Measurements from ENCODE around the gene SIN3B. TPM values are rescaled to one million over a fixed set of nuclear protein-coding genes. Genes with fewer than 3 reads are reported as not detected.
A peak's percentile ranks its signal among the peaks of the same experiment; 100 is the strongest.

The SIN3B gene
- polyA plus RNA-seq, 1 donor from 2014 or later: 11.8 TPM

DNA sequence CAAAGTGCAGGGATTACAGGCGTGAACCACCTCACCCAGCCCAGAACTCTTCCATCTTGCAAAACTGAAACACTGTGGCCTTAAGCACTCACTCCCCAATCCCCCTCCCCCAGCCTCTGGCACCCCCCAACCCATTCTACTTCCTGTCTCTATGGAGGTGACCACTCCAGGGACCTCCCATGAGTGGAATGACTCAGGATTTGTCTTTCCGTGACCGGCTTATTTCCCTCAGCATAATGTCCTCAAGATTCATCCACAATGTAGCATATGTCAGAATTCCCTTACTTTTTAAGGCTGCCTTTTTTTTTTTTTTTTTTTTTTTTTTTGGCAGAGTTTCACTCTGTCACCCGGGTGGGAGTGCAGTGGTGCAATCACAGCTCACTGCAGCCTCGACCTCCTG, 56.0 kb downstream of the SIN3B start:
- no peak overlapping the region for H3K27ac Mint-ChIP-seq
- H3K4me3 Mint-ChIP-seq: peak overlapping the region in 1 of 4 donors; percentile 68
- peaks cover 8 to 23% (median 17%) of the 10 kb centered on the region in 3 donors for H3K9me3 Mint-ChIP-seq
- H3K27me3 Mint-ChIP-seq: peaks cover 3% of the 10 kb centered on the region
- H3K36me3 Mint-ChIP-seq: peaks cover 9% of the 10 kb centered on the region
- peaks cover 4 to 10% (median 5%) of the 10 kb centered on the region in 3 donors for H3K4me1 Mint-ChIP-seq

- Mint-ChIP-seq H3K4me1 (peaks cover 9 to 10% (median 9%) of the 10 kb centered on the region in 3 donors), H3K27ac (peak overlapping the region in 1 of 3 donors; percentile 50), H3K27me3 (peaks cover 3% of the 10 kb centered on the region), H3K4me3 (no peak overlapping the region), H3K9me3 (peaks cover 8 to 15% (median 14%) of the 10 kb centered on the region in 3 donors), H3K36me3 (peaks cover 5% of the 10 kb centered on the region)
Measured at GRCh38 chr19:16886305-16886880, 57.2 kb downstream of the SIN3B start.

DNA sequence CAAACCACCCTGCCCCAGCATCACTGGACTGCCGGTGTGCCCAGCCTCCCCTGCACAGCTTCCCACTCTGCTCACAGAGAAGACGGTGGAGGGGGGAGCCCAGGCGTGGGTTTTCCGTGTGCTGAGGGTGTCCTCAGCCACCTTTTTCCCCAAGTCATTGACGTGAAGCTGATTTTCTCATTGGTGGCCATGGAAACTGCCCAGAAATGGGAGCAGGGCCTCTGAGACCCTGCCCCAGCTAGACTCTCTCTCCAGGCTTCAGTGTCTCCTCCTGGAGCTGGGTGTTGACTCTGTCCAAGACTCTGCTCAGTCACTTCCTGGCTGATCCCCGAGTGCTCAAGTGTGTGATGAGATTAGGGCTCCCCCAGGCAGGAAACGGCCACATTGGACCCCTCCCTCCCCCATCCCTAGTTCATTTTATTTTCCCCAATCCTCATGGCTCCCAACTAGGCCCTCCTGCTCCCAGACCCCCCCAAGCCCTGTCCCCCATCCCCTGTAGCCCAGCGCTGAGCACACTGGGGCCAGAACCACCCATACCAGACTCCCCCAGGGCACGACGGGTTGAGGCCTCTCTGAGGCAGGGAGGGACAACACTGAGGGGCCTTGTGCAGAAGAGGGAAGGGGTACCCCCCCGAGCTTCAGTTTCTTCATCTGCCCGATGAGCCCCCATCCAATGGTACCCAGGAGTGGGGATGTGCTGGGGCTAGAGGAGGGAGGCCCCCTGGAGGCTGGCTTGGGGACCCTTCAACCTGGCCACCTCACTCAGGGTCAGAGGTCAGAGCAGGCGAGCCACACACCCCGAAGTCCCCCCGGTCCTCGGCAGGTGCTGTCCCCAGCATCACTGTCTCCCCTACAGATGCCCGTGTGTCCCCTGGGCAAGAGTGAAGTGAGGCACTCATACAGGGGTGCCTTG, 58.4 kb downstream of the SIN3B start:
- peaks cover 3% of the 10 kb centered on the region for H3K27me3 Mint-ChIP-seq
- peaks cover 6 to 15% (median 15%) of the 10 kb centered on the region in 3 donors for H3K4me1 Mint-ChIP-seq
- peaks cover 4 to 7% (median 5%) of the 10 kb centered on the region in 3 donors for H3K9me3 Mint-ChIP-seq
- H3K36me3 Mint-ChIP-seq: peaks cover 3% of the 10 kb centered on the region
- no peak overlapping the region for H3K4me3 Mint-ChIP-seq
- H3K27ac Mint-ChIP-seq: peak overlapping the region in 1 of 3 donors; percentile 50

DNA sequence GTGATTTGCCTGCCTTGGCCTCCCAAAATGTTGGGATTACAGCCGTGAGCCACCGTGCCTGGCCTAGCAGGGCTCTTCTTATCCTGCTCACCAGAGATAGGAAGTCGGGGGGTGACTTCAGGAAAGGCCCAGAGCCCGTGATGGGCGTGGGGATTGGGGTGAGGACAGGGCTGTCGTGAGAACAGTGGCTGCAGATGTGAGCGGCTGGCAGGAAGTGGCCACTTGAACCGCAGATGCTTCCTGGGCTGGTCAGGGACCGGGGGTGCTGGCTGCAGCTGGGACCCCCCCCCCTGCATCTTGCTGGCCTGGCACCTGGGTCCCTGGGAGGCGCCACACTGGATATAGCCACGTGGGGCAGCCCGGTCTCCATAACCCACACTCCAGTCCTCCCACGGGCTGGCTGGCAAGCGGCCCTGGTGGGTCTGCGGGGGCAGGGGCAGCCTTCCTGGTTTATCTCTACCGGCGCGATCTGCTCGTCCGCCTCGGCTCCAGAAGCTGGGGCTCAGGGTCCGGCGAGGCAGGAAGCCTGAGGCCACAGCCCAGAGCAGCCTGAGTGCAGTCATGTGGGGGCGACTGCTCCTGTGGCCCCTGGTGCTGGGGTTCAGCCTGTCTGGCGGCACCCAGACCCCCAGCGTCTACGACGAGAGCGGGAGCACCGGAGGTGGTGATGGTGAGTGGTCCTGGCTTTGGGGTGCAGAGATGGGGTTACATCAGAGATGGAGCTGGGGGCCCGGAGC, 59.6 kb downstream of the SIN3B start, which contains the start of gene F2RL3:
TSS of gene F2RL3 (plus strand) at position 371 of the 737 bp plus-strand sequence. CDS start at position 562, 191 bp downstream.
- Mint-ChIP-seq H3K27me3 (peaks cover 3% of the 10 kb centered on the region), H3K4me1 (peaks cover 15 to 21% (median 21%) of the 10 kb centered on the region in 3 donors), H3K36me3 (no peaks in the 10 kb centered on the region), H3K9me3 (peaks cover 0 to 1% (median 0%) of the 10 kb centered on the region in 3 donors), H3K27ac (peak within 1 kb of the TSS in 1 of 3 donors; percentile 39), H3K4me3 (peak within 1 kb of the TSS in 3 of 4 donors; percentile 30 to 83 (median 75))

DNA sequence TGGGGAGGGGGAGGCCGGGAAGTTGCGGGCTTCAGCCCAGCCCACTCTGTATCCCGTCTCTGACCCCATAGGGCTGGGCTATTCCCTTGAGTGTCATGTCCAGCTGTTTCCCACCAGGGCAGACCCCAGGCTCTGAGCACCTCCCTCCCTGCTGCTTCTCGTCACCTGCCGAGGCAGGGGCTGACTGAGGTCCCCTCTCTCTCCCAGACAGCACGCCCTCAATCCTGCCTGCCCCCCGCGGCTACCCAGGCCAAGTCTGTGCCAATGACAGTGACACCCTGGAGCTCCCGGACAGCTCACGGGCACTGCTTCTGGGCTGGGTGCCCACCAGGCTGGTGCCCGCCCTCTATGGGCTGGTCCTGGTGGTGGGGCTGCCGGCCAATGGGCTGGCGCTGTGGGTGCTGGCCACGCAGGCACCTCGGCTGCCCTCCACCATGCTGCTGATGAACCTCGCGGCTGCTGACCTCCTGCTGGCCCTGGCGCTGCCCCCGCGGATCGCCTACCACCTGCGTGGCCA, 60.2 kb downstream of the SIN3B start:
- no peak overlapping the region for H3K27ac Mint-ChIP-seq
- no peaks in the 10 kb centered on the region for H3K36me3 Mint-ChIP-seq
- H3K4me3 Mint-ChIP-seq: peak overlapping the region in 1 of 4 donors; percentile 75

DNA sequence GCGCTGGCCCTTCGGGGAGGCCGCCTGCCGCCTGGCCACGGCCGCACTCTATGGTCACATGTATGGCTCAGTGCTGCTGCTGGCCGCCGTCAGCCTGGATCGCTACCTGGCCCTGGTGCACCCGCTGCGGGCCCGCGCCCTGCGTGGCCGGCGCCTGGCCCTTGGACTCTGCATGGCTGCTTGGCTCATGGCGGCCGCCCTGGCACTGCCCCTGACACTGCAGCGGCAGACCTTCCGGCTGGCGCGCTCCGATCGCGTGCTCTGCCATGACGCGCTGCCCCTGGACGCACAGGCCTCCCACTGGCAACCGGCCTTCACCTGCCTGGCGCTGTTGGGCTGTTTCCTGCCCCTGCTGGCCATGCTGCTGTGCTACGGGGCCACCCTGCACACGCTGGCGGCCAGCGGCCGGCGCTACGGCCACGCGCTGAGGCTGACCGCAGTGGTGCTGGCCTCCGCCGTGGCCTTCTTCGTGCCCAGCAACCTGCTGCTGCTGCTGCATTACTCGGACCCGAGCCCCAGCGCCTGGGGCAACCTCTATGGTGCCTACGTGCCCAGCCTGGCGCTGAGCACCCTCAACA, 60.8 kb downstream of the SIN3B start:
- Mint-ChIP-seq H3K4me1 (peaks cover 22 to 28% (median 27%) of the 10 kb centered on the region in 3 donors), H3K9me3 (peaks cover 0 to 1% (median 0%) of the 10 kb centered on the region in 3 donors), H3K36me3 (no peaks in the 10 kb centered on the region), H3K27me3 (peaks cover 3% of the 10 kb centered on the region), H3K4me3 (peak overlapping the region in 1 of 4 donors; percentile 27), H3K27ac (no peak overlapping the region)

More for the DNA sequence above, 60.2 kb downstream of the SIN3B start:
- H3K9me3 Mint-ChIP-seq: peaks cover 0 to 1% (median 0%) of the 10 kb centered on the region in 3 donors
- H3K27me3 Mint-ChIP-seq: peaks cover 3% of the 10 kb centered on the region
- H3K4me1 Mint-ChIP-seq: peaks cover 22 to 26% (median 25%) of the 10 kb centered on the region in 3 donors

- H3K27me3 Mint-ChIP-seq: peaks cover 3% of the 10 kb centered on the region
- no peaks in the 10 kb centered on the region for H3K36me3 Mint-ChIP-seq
- peaks cover 22 to 30% (median 29%) of the 10 kb centered on the region in 3 donors for H3K4me1 Mint-ChIP-seq
- H3K4me3 Mint-ChIP-seq: peak overlapping the region in 2 of 4 donors; percentile 53 to 72
- no peaks in the 10 kb centered on the region for H3K9me3 Mint-ChIP-seq
- H3K27ac Mint-ChIP-seq: peak overlapping the region in 1 of 3 donors; percentile 87
Measured at GRCh38 chr19:16890461-16891184, 61.4 kb downstream of the SIN3B start.

GRCh38 chr19:16891696-16892382, 62.6 kb downstream of the SIN3B start:
- no peaks in the 10 kb centered on the region for H3K36me3 Mint-ChIP-seq
- peaks cover 22 to 30% (median 29%) of the 10 kb centered on the region in 3 donors for H3K4me1 Mint-ChIP-seq
- peak overlapping the region in 2 of 3 donors; percentile 53 to 87 for H3K27ac Mint-ChIP-seq
- peaks cover 3% of the 10 kb centered on the region for H3K27me3 Mint-ChIP-seq
- H3K9me3 Mint-ChIP-seq: no peaks in the 10 kb centered on the region
- peak overlapping the region in 2 of 4 donors; percentile 67 to 74 for H3K4me3 Mint-ChIP-seq

GRCh38 chr19:16892436-16892835, 63.2 kb downstream of the SIN3B start:
- Mint-ChIP-seq H3K4me1 (peaks cover 22 to 30% (median 29%) of the 10 kb centered on the region in 3 donors), H3K9me3 (no peaks in the 10 kb centered on the region), H3K27me3 (peaks cover 3% of the 10 kb centered on the region), H3K36me3 (no peaks in the 10 kb centered on the region), H3K4me3 (peak overlapping the region in 1 of 4 donors; percentile 10), H3K27ac (peak overlapping the region in 2 of 3 donors; percentile 64 to 96)

DNA sequence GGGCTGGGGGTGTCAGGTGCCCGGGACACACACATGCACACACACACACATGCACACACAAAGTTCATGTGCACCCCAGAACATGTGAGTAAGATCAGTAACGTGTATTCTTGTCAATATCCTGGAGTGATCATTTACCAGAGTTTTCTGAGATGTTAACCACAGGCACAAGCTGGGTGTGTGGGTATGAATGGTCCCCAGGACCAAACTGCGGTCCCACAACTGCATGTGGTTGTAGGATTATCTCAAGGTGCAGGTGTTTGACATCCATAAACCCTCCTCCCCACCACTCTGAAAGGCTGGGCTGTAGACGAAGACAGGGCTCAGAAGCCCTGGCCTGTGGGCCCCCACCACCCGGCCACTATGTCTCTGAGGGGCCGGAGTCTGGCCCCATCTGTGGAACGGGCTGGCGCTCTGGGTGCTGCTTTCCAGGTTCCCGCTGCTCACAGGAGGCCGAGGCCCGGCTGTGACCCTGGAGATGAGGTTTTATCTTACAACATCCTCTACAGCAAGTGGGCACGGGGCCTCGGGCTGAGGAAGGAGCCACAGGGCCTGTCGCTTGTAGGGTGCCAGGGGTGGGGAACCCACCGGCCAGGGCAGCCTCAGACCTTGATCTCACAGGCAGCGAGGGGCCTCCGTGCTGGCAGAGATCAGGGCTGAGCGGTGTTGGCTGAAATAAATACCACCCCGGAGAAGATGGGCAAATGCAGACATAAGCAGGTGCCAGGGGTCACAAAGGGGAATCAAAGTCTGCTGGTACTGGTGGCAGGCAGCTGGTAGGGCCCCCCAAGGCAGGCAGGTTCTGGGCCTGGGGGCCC, 63.9 kb downstream of the SIN3B start:
- Mint-ChIP-seq H3K4me3 (peak overlapping the region in 3 of 4 donors; percentile 57 to 88 (median 88)), H3K9me3 (no peaks in the 10 kb centered on the region), H3K36me3 (no peaks in the 10 kb centered on the region), H3K27me3 (peaks cover 3% of the 10 kb centered on the region), H3K4me1 (peaks cover 22 to 30% (median 29%) of the 10 kb centered on the region in 3 donors), H3K27ac (peak overlapping the region; percentile 87 to 96 (median 92))

- Mint-ChIP-seq H3K36me3 (no peaks in the 10 kb centered on the region), H3K27me3 (peaks cover 3% of the 10 kb centered on the region), H3K27ac (peak overlapping the region; percentile 87 to 96 (median 92)), H3K4me1 (peaks cover 22 to 30% (median 30%) of the 10 kb centered on the region in 3 donors), H3K4me3 (peak overlapping the region; percentile 34 to 88 (median 78)), H3K9me3 (no peaks in the 10 kb centered on the region)
Measured at GRCh38 chr19:16893686-16893989, 64.4 kb downstream of the SIN3B start.

DNA sequence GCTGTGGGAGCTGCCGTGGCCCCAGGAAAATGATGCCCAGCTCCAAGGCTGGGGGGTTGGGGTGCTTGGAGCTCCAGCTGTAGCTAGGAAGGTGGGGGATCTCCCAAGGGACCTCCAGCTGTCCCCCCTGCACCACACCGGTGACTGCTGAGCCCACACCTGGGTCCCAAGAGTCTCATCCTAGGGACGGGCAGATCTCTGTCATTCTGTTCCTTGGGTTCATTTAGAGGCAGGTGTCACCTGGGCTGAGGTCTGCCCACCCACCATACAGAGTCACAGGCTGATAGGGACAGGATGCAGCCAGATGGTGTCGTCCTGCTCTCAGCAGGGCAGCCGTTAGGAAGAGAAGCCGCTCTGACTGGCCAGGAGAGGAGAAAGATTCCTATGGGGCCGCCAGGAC, 64.9 kb downstream of the SIN3B start:
- Mint-ChIP-seq H3K4me1 (peaks cover 22 to 30% (median 27%) of the 10 kb centered on the region in 3 donors), H3K4me3 (peak overlapping the region in 3 of 4 donors; percentile 67 to 88 (median 88)), H3K27me3 (peaks cover 1% of the 10 kb centered on the region), H3K27ac (peak overlapping the region; percentile 87 to 96 (median 92)), H3K9me3 (no peaks in the 10 kb centered on the region), H3K36me3 (no peaks in the 10 kb centered on the region)
